Inferior parietal cortex (tissue), 1 donor: Measurements from ENCODE around the gene CSNK1G1.
A peak's percentile ranks its signal among the peaks of the same experiment; 100 is the strongest.
"Not testable (repeated sequence)": the region's sequence is repeated elsewhere in the genome, so short reads cannot be mapped to it uniquely, and the experiment has no call there.

ENCODE experiments used
- DNase-seq: peaks from one replicate; pipeline ENCODE4 v3.0.0-alpha.2; 2016; ENCODE audit errors: extremely low spot score

The CSNK1G1 gene

GRCh38 chr15:64355944-64356709 is at the start of gene CSNK1G1:
TSS of gene CSNK1G1 (minus strand) at chr15:64356173. CDS start at chr15:64300499, 55,674 bp downstream.
- peak; percentile 98 for DNase-seq

- DNase-seq: no peak
Observed at GRCh38 chr15:64400583-64400982, 44.6 kb upstream of the CSNK1G1 start.

GRCh38 chr15:64398575-64398974 is 42.6 kb upstream of the CSNK1G1 start:
- no peak for DNase-seq

GRCh38 chr15:64396789-64397188 is 40.8 kb upstream of the CSNK1G1 start:
- no peak for DNase-seq

- DNase-seq: not testable (repeated sequence)
Observed at GRCh38 chr15:64392471-64392870, 36.5 kb upstream of the CSNK1G1 start.

GRCh38 chr15:64389036-64389435 is 33.1 kb upstream of the CSNK1G1 start:
- no peak for DNase-seq

GRCh38 chr15:64387562-64388168 is 31.7 kb upstream of the CSNK1G1 start, which contains the start of gene TRIP4:
TSS of gene TRIP4 (plus strand) at chr15:64387836. CDS start at chr15:64387864, 28 bp downstream.
- peak; percentile 90 for DNase-seq

- no peak for DNase-seq
Observed at GRCh38 chr15:64386291-64386690, 30.3 kb upstream of the CSNK1G1 start.

- DNase-seq: no peak
Observed at GRCh38 chr15:64383760-64384159, 27.8 kb upstream of the CSNK1G1 start.

- DNase-seq: peak; percentile 93
Observed at GRCh38 chr15:64381000-64381751, 25.2 kb upstream of the CSNK1G1 start, which contains the start of gene PCLAF. TSS of gene PCLAF (minus strand) at chr15:64381441. CDS start at chr15:64381371, 70 bp downstream.

GRCh38 chr15:64380130-64380870 is 24.3 kb upstream of the CSNK1G1 start:
- DNase-seq: not testable (repeated sequence)

- DNase-seq: no peak
Observed at GRCh38 chr15:64379216-64379960, 23.4 kb upstream of the CSNK1G1 start.

GRCh38 chr15:64373360-64373759 is 17.4 kb upstream of the CSNK1G1 start:
- DNase-seq: no peak

GRCh38 chr15:64371383-64371782 is 15.4 kb upstream of the CSNK1G1 start:
- not testable (repeated sequence) for DNase-seq

GRCh38 chr15:64369078-64369607 is 13.2 kb upstream of the CSNK1G1 start:
- DNase-seq: no peak

GRCh38 chr15:64361259-64361658 is 5.3 kb upstream of the CSNK1G1 start:
- DNase-seq: no peak

- no peak for DNase-seq
Observed at GRCh38 chr15:64356710-64357040, 702 bp upstream of the CSNK1G1 start.

- no peak for DNase-seq
Observed at GRCh38 chr15:64355348-64355943, 527 bp downstream of the CSNK1G1 start.

GRCh38 chr15:64354688-64355344 is 1.2 kb downstream of the CSNK1G1 start:
- no peak for DNase-seq

GRCh38 chr15:64351265-64351664 is 4.7 kb downstream of the CSNK1G1 start:
- DNase-seq: no peak
